Measurements from ENCODE around the gene SMAD3.

DNA sequence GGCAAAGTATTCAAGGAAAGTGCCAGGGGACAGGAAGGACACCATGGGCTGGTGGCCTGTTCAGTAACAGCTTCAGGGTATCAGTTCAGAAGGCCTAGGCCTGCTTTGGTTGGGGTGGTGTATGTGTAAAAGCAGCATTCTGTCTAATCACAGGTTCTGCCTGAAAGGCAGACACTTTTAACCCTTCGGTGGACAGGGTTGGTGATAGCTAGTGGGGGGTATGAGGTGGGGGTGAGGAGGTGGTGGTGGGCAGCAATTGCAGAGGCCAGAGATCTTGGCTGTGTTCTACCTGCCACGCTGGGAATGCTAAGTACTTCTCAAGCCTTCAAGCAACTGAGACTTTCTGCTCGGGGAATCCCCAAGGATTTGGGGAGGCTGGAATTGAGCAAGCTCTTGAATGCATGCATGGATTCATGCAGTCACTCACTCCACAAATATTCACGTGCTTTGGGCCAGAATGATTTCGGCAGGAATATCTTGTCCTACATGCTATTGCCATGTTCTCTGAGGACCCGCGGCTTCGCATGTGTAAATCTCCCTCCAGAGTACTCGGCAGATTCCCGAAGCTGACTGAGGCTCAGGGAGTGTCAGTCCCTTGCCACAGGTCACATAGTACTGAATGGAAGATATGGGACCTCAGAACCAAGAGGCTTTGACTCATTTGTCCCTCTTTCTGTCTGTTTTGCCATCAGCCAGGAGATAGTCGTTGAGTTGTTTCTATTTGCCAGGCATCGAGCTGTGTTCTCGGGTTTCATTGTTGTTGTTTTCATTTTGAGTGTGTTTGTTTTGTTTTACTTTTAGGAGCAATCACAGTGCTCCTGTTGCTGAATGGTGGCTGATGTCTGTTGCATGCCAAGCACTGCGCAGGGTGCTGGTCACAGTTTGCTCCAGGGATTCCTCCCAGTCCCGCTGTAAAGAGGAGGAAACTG is 65.5 kb downstream of the SMAD3 start:
- TF ChIP-seq CTCF (IDR thresholded peaks at IDR 0.05) (no peak), EZH2 (IDR thresholded peaks at IDR 0.05; ENCODE audit: borderline replicate concordance, insufficient read depth, low read depth, low read length, poor library complexity, severe bottlenecking) (no peak)
